PFSK-1 (cell line): ENCODE data around the gene CTSO.

Source experiments
- POLR2AphosphoS5 ChIP-seq: IDR thresholded peaks from 2 replicates; pipeline ENCODE4 v1.6.1; 2012; ENCODE audit warnings: low read depth, mild to moderate bottlenecking, control low read depth, low read length, moderate library complexity
- REST ChIP-seq, 2 experiments: IDR thresholded peaks; 2 replicates each; pipeline versions ENCODE4 v1.6.1 to v1.8.0; 2011 to 2012; ENCODE audit warnings: low read depth in 2 of 2, low read length in 2 of 2, control low read depth in 1 of 2, inconsistent platforms in 1 of 2, mild to moderate bottlenecking in 1 of 2, moderate library complexity in 1 of 2; ENCODE audit not compliant: insufficient read depth in 1 of 2
- SIN3A ChIP-seq: IDR thresholded peaks from 2 replicates; pipeline ENCODE4 v1.6.1; 2012; ENCODE audit warnings: mild to moderate bottlenecking, low read length, moderate library complexity, borderline replicate concordance; ENCODE audit not compliant: insufficient read depth
- TAF1 ChIP-seq: IDR thresholded peaks from 2 replicates; pipeline ENCODE4 v1.6.1; 2012; ENCODE audit warnings: low read length, control low read depth, borderline replicate concordance; ENCODE audit not compliant: insufficient read depth

GRCh38 chr4:155899891-155900290, 53.8 kb downstream of the CTSO start:
- TF ChIP-seq POLR2AphosphoS5 (no peak), REST (IDR thresholded peaks at IDR 0.05; ENCODE audit: insufficient read depth in 1 of 2, low read depth in 2 of 2, low read length in 2 of 2) (no peak), SIN3A (no peak), TAF1 (no peak)
